Body of pancreas (tissue), 4 donors: ENCODE measurements around the gene ANKRD49. TPM values are rescaled to one million over a fixed set of nuclear protein-coding genes. Genes with fewer than 3 reads are reported as not detected.
"Not testable (repeated sequence)": the region's sequence is repeated elsewhere in the genome, so short reads cannot be mapped to it uniquely, and the experiment has no call there.

Source experiments
- ATAC-seq: fragments of 150-250 bp; one replicate; pipeline ENCODE4 v1.9.1; 2016
- DNase-seq, 4 donors: peaks; one replicate each; pipeline ENCODE4 v3.0.0-alpha.2; 2019
- H3K27ac ChIP-seq, 4 donors: fragments of 200-600 bp; sonication (generic); 1 replicate in 3 of 4; 2 replicates in 1 of 4; pipeline versions ENCODE4 v1.5.1 to v1.6.1; 2016 to 2019; ENCODE audit warnings: mild to moderate bottlenecking in 1 of 4, mixed read lengths in 1 of 4, moderate library complexity in 1 of 4
- H3K27me3 ChIP-seq, 2 donors: fragments of 200-600 bp; sonication (generic); one replicate each; pipeline ENCODE4 v1.6.0; 2016; ENCODE audit warnings: mild to moderate bottlenecking in 1 of 2
- H3K36me3 ChIP-seq, 2 donors: fragments of 200-600 bp; sonication (generic); replicated peaks in 1 of 2; 2 replicates each; pipeline ENCODE4 v1.5.1; 2016; ENCODE audit warnings: low read depth in 2 of 2; ENCODE audit not compliant: insufficient read depth in 1 of 2
- H3K4me1 ChIP-seq: fragments of 200-600 bp; sonication (generic); one replicate; pipeline ENCODE4 v1.6.0; 2016
- H3K4me3 ChIP-seq, 2 donors: fragments of 200-600 bp; sonication (generic); 1 replicate in 1 of 2; 2 replicates in 1 of 2; pipeline ENCODE4 v1.5.1; 2016 to 2019
- H3K9me3 ChIP-seq, 3 donors: fragments of 200-600 bp; sonication (generic); 1 replicate in 2 of 3; 2 replicates in 1 of 3; pipeline ENCODE4 v1.5.1; 2016
- POLR2A ChIP-seq, 3 donors: fragments of 450-650 bp; IDR thresholded peaks; one replicate each; pipeline ENCODE4 v1.6.1; 2016; ENCODE audit warnings: antibody characterized with exemption in 3 of 3, mild to moderate bottlenecking in 2 of 3
- WGBS, 2 donors: methylation state at CpG; one replicate each; pipeline ENCODE4 v1.1.5; 2017; 5-methylcytosine and 5-hydroxymethylcytosine counted together
- intact Hi-C: fragments of 100-400 bp; cut with DNase I; formaldehyde crosslinking; loops from one replicate; pipeline ENCODE4 v1.15.1; 2023
- total RNA-seq, 2 donors: library from RNA; depleted of rRNA; stranded (reverse); fragments of >200 nt; gene quantifications; one replicate each; pipeline ENCODE4 v1.1.0, GENCODE V29; 2016
- TF ChIP-seq, protein P1 (sequence below), 7 experiments: fragments of 450-650 bp in 4 of 7; fragments of 200-600 bp in 3 of 7; sonication (generic) in 3 of 7; IDR thresholded peaks; one replicate each; pipeline ENCODE4 v1.5.1; 2016 to 2019; ENCODE audit warnings: antibody characterized with exemption in 7 of 7

The ANKRD49 gene
- total RNA-seq, 2 donors from 2014 or later: 12.5 to 13.5 TPM

- Histone ChIP-seq H3K27me3 (no peaks in the 10 kb centered on the region), H3K4me1 (no peaks in the 10 kb centered on the region), H3K9me3 (no peaks in the 10 kb centered on the region), H3K36me3 (peaks cover 5 to 20% of the 10 kb centered on the region in 2 donors), H3K4me3 (no peak overlapping the region), H3K27ac (no peak overlapping the region)
- no peak for DNase-seq
- intact Hi-C loops: loop anchor here (10.0 kb wide), 1 partner anchor 607 kb away; no protein-coding TSS in a partner anchor
- TF ChIP-seq POLR2A (IDR thresholded peaks at IDR 0.05): no peak
- TF ChIP-seq, protein P1, sequence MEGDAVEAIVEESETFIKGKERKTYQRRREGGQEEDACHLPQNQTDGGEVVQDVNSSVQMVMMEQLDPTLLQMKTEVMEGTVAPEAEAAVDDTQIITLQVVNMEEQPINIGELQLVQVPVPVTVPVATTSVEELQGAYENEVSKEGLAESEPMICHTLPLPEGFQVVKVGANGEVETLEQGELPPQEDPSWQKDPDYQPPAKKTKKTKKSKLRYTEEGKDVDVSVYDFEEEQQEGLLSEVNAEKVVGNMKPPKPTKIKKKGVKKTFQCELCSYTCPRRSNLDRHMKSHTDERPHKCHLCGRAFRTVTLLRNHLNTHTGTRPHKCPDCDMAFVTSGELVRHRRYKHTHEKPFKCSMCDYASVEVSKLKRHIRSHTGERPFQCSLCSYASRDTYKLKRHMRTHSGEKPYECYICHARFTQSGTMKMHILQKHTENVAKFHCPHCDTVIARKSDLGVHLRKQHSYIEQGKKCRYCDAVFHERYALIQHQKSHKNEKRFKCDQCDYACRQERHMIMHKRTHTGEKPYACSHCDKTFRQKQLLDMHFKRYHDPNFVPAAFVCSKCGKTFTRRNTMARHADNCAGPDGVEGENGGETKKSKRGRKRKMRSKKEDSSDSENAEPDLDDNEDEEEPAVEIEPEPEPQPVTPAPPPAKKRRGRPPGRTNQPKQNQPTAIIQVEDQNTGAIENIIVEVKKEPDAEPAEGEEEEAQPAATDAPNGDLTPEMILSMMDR (IDR thresholded peaks at IDR 0.05): no peak
- 51 to 57% methylated on average over 2 of the region's 2 CpGs for WGBS, 2 donors
- ATAC-seq: no peak
Measured at GRCh38 chr11:94501522-94501921, 7.7 kb downstream of the ANKRD49 start.

DNA sequence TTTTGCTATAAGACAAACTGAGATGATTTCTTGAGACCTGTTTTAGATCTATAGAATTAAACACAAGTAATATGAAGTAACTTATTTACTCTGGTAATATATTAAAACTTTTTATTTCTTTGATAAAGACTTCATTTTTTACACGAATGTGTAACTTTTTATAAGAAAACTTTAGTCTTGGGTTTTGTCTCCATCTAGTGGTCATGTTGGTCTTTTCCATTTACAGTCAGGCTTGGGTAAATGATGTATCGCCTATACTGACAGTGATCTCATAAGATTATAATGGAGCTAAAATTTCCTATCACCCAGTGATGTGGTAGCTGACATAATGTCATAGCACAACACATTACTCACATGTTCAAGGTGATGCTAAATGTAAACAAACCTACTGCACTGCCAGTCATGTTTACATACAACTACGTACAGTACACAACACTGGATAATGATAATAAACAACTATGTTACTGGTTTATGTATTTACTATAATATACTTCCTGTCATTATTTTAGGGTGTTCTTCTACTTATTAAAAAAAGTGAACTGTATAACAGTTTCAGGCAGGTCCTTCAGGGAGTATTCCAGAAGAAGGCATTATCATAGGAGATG, 11.0 kb downstream of the ANKRD49 start:
- no peak overlapping the region for H3K4me3 ChIP-seq
- no peaks in the 10 kb centered on the region for H3K9me3 ChIP-seq
- intact Hi-C loops: loop anchor here (10.0 kb wide), 1 partner anchor 610 kb away; no protein-coding TSS in a partner anchor
- TF ChIP-seq, protein P1 (IDR thresholded peaks at IDR 0.05): peak; percentile 23 to 79 (median 61)
- TF ChIP-seq POLR2A (IDR thresholded peaks at IDR 0.05): no peak
- no peak for ATAC-seq
- DNase-seq: no peak
- H3K27me3 ChIP-seq: no peaks in the 10 kb centered on the region
- WGBS, 2 donors: 5 to 14% methylated on average over 3 of the region's 3 CpGs
- peaks cover 0 to 4% of the 10 kb centered on the region in 2 donors for H3K36me3 ChIP-seq
- no peaks in the 10 kb centered on the region for H3K4me1 ChIP-seq
- no peak overlapping the region for H3K27ac ChIP-seq

DNA sequence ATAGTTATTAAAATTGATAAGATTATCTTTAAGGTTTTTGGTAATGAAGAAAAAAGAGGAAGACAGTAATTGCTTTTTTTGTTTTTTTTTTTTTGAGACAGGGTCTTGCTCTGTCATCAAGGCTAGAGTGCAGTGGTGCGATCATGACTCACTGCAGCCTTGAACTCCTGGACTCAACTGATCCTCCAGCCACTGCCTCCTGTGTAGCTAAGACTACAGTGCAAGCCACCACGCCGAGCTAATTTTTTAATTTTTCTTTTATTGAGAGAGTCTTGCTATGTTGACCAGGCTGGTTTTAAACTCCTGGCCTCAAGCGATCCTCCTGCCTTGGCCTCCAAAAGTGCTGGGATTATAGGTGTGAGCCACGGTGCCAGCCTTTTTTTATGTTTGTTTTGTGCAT, 12.7 kb downstream of the ANKRD49 start:
- WGBS, 2 donors: 78 to 81% methylated on average over 5 of the region's 5 CpGs
- not testable (repeated sequence) for H3K36me3 ChIP-seq, H3K4me3 ChIP-seq, H3K4me1 ChIP-seq, DNase-seq, H3K27me3 ChIP-seq, H3K27ac ChIP-seq, H3K9me3 ChIP-seq, ATAC-seq
- intact Hi-C loops: loop anchor here (10.0 kb wide), 1 partner anchor 612 kb away; no protein-coding TSS in a partner anchor

DNA sequence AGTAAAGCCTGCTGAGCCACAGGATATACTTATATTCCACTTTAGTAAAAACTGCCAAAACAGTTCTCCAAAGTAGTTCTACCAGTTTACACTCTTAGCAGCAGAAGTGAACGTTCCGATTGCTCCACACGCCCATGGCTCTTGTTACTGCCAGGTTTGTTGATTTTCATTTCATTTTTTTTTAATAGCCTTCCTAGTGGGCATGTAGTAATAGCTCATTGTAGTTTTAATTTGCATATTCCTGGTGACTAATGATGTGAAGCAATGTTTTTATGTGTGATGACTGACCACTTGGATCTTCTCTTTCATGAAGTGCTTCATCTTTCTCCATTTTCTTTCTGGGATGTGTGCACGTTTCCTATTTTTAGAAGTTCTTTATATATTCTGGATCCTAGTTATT, 13.7 kb downstream of the ANKRD49 start:
- H3K27ac ChIP-seq: no peak overlapping the region
- DNase-seq: no peak
- no peak for ATAC-seq
- no peaks in the 10 kb centered on the region for H3K27me3 ChIP-seq
- 42 to 49% methylated on average over 4 of the region's 4 CpGs for whole genome bisulfite sequencing, 2 donors
- intact Hi-C loops: loop anchor here (10.0 kb wide), 1 partner anchor 613 kb away; no protein-coding TSS in a partner anchor
- TF ChIP-seq, protein P1 (IDR thresholded peaks at IDR 0.05): no peak
- no peak for TF ChIP-seq POLR2A (IDR thresholded peaks at IDR 0.05)
- no peaks in the 10 kb centered on the region for H3K36me3 ChIP-seq
- peaks cover under 1% of the 10 kb centered on the region for H3K4me1 ChIP-seq
- no peak overlapping the region for H3K4me3 ChIP-seq
- H3K9me3 ChIP-seq: no peaks in the 10 kb centered on the region

GRCh38 chr11:94511932-94512781, 18.4 kb downstream of the ANKRD49 start, which contains the start of gene C11orf97:
Gene C11orf97 (plus strand): TSS chr11:94512461. CDS start chr11:94512529, 68 bp downstream.
- DNase-seq: peak; percentile 73 to 81 (median 77)
- TF ChIP-seq, protein P1 (IDR thresholded peaks at IDR 0.05): no peak
- TF ChIP-seq POLR2A (IDR thresholded peaks at IDR 0.05): no peak
- Histone ChIP-seq H3K27me3 (no peaks in the 10 kb centered on the region), H3K27ac (peak within 1 kb of the TSS in 1 of 4 donors; percentile 2), H3K4me3 (peak within 1 kb of the TSS; percentile 41 to 42), H3K9me3 (no peaks in the 10 kb centered on the region), H3K4me1 (peaks cover 10% of the 10 kb centered on the region), H3K36me3 (no peaks in the 10 kb centered on the region)
- peak; percentile 95 for ATAC-seq
- 13 to 21% methylated on average over 34 to 53 of the region's 53 CpGs for WGBS, 2 donors
- intact Hi-C loops: no loop called here
